Endothelial cell (in vitro differentiated cells): ENCODE measurements around the gene FBXO41. TPM values are rescaled to one million over a fixed set of nuclear protein-coding genes. Genes with fewer than 3 reads are reported as not detected.

Experiments
- DNase-seq: peaks from one replicate; pipeline ENCODE4 v3.0.0; 2021; ENCODE audit warnings: low spot score
- H3K27ac Mint-ChIP-seq: one replicate; pipeline ENCODE4 v1.8.0; 2021; ENCODE audit warnings: mixed read lengths, inconsistent platforms; ENCODE audit not compliant: unreplicated experiment
- H3K27me3 Mint-ChIP-seq: one replicate; pipeline ENCODE4 v1.8.0; 2021; ENCODE audit warnings: mild to moderate bottlenecking, moderate library complexity, mixed read lengths, inconsistent platforms; ENCODE audit not compliant: unreplicated experiment
- H3K36me3 Mint-ChIP-seq: one replicate; pipeline ENCODE4 v1.8.0; 2021; ENCODE audit warnings: mild to moderate bottlenecking, low read depth, mixed read lengths, inconsistent platforms; ENCODE audit not compliant: unreplicated experiment
- H3K4me1 Mint-ChIP-seq: one replicate; pipeline ENCODE4 v1.8.0; 2021; ENCODE audit warnings: mild to moderate bottlenecking, mixed read lengths, inconsistent platforms; ENCODE audit not compliant: unreplicated experiment
- H3K4me3 Mint-ChIP-seq: one replicate; pipeline ENCODE4 v1.8.0; 2021; ENCODE audit warnings: mild to moderate bottlenecking, mixed read lengths, inconsistent platforms; ENCODE audit not compliant: unreplicated experiment
- H3K9me3 Mint-ChIP-seq: one replicate; pipeline ENCODE4 v1.8.0; 2021; ENCODE audit warnings: mixed read lengths, inconsistent platforms; ENCODE audit not compliant: unreplicated experiment
- long read RNA-seq: library from polyadenylated mRNA; unstranded; transcript quantifications from one replicate; pipeline ENCODE4 v2.0.0, GENCODE V29; 2020; ENCODE audit not compliant: unreplicated experiment
- total RNA-seq: library from RNA; stranded (reverse); fragmentation: NEBNext Ultra II Directional; extraction: Animal tissue kit (Norgen Biotek cat#: 25700); gene quantifications from one replicate; pipeline ENCODE4 v1.2.1, GENCODE V29; 2021; ENCODE audit not compliant: unreplicated experiment
- TF ChIP-seq, protein P1 (sequence below): fragments of 200-600 bp; sonication (generic); IDR thresholded peaks from one replicate; pipeline ENCODE4 v1.5.0; 2021; ENCODE audit warnings: antibody characterized with exemption; ENCODE audit not compliant: unreplicated experiment

FBXO41 gene
- total RNA-seq = 2.1 TPM
- long read RNA-seq = 0 reads

DNA sequence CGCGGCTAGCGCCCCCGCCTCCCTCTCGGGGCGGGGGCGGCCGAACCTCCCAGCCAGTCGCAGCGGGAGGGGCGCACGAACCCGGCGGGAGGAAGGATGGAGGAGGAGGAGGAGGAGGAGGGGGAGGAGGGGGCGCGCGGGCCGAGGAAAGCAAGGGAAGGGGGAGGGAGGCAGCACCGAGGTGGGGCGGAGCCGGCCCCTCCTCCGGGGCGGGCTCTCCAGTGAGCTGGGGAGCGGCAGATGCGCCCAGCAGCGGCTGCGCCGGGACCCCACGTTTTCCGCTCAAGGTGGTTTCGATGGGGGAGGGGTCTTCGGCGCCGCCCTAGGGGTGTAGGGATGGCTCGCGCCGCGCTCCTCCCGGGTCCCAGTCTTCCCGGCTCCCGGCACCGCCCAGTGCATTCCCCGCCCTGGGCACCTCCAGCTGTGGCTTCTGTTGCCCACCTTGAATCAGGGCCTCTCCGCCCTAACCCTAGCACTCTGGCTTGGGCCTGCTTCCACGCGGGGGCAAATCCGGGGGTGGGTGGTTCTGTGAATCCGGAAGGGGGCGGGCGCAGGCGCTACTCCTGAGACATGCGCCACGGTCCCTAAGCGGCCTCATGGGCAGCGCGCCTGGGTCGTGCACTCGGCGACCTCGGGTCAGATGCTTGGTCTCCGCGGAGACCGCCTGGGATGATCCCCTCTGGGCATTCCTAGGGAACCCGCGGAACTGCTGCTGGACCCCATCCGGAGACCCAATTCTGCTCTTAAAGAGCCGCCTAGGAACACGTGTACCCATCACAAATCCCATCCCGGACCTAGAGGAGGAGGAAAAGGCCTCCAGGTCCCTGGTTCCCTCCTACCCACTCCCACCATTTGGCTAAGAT, at the start of gene FBXO41:
TSS of gene FBXO41 (minus strand) at position 183 of the 863 bp plus-strand sequence. CDS start 14,848 bp downstream, outside the sequence.
- peak; percentile 26 for DNase-seq
- Mint-ChIP-seq H3K4me3 (peak within 1 kb of the TSS; percentile 84), H3K4me1 (no peaks in the 10 kb centered on the region), H3K9me3 (no peaks in the 10 kb centered on the region), H3K27ac (no peak within 1 kb of the TSS), H3K27me3 (peaks cover 15% of the 10 kb centered on the region), H3K36me3 (no peaks in the 10 kb centered on the region)
- TF ChIP-seq, protein P1, sequence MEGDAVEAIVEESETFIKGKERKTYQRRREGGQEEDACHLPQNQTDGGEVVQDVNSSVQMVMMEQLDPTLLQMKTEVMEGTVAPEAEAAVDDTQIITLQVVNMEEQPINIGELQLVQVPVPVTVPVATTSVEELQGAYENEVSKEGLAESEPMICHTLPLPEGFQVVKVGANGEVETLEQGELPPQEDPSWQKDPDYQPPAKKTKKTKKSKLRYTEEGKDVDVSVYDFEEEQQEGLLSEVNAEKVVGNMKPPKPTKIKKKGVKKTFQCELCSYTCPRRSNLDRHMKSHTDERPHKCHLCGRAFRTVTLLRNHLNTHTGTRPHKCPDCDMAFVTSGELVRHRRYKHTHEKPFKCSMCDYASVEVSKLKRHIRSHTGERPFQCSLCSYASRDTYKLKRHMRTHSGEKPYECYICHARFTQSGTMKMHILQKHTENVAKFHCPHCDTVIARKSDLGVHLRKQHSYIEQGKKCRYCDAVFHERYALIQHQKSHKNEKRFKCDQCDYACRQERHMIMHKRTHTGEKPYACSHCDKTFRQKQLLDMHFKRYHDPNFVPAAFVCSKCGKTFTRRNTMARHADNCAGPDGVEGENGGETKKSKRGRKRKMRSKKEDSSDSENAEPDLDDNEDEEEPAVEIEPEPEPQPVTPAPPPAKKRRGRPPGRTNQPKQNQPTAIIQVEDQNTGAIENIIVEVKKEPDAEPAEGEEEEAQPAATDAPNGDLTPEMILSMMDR = no peak

- Mint-ChIP-seq H3K36me3 (no peaks in the 10 kb centered on the region), H3K4me3 (no peak overlapping the region), H3K27me3 (no peaks in the 10 kb centered on the region), H3K4me1 (no peaks in the 10 kb centered on the region), H3K27ac (no peak overlapping the region), H3K9me3 (no peaks in the 10 kb centered on the region)
- TF ChIP-seq, protein P1 = no peak
- no peak for DNase-seq
These were observed 49.8 kb upstream of the FBXO41 start for GRCh38 chr2:73334045-73334444.

DNA sequence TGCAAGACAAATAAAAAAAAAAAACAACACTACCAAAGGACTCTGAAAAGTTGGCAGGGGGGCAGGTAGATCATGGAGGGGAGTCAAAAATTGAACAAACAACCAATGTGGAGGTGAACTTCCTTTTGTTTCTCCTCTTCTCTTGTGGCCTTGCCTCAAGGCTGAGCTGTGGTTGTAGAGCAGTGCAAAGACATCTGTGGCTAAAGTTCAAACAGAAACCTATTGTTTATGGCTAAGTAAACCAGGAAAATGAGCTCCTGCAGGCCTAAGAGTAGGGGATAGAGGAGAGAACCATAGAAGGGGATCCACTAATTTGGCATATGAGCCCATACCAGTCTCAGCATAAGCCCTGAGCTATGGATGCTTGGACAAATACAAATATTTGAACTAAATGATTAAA, 49.3 kb upstream of the FBXO41 start:
- Mint-ChIP-seq H3K9me3 (no peaks in the 10 kb centered on the region), H3K4me1 (no peaks in the 10 kb centered on the region), H3K4me3 (no peak overlapping the region), H3K36me3 (no peaks in the 10 kb centered on the region), H3K27me3 (no peaks in the 10 kb centered on the region), H3K27ac (no peak overlapping the region)
- DNase-seq = no peak
- TF ChIP-seq, protein P1 = no peak

DNA sequence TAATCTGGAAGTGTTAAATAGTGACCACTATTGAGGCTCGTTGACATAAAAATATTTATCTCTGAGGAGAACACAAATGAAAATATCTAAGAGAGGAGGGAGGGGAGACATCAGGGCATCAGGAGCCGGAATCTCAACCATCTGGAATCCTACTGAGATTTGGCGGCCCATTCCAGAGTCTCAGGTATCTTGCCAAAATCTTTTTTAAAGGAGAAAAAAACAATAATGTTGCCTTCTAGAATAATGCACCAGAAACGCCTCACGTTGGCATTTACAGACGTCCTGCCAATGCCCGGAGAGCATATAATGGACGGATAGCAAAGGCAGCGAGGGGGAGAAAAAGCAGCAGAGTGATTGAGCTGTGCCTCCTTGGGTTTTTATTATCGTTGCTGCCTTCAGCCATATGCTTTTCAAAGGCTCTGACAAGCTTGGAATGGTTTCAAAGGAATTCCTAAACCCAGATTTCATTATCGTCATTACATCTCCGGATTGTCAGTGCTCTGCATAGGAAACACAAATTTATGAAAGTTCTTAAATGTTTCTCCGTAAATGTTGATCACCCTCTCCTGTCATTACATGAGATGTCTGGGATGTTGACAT, 39.9 kb upstream of the FBXO41 start:
- DNase-seq = no peak
- TF ChIP-seq, protein P1 = no peak
- Mint-ChIP-seq H3K4me3 (no peak overlapping the region), H3K4me1 (no peaks in the 10 kb centered on the region), H3K36me3 (no peaks in the 10 kb centered on the region), H3K9me3 (no peaks in the 10 kb centered on the region), H3K27me3 (peaks cover 4% of the 10 kb centered on the region), H3K27ac (no peak overlapping the region)

GRCh38 chr2:73323551-73323950, 39.3 kb upstream of the FBXO41 start:
- TF ChIP-seq, protein P1 = no peak
- Mint-ChIP-seq H3K27me3 (peaks cover 4% of the 10 kb centered on the region), H3K27ac (no peak overlapping the region)

More at GRCh38 chr2:73323551-73323950, 39.3 kb upstream of the FBXO41 start:
- no peak for DNase-seq
- Mint-ChIP-seq H3K4me3 (no peak overlapping the region), H3K36me3 (no peaks in the 10 kb centered on the region), H3K4me1 (no peaks in the 10 kb centered on the region), H3K9me3 (no peaks in the 10 kb centered on the region)
